KBM-7 (cell line): ENCODE data around the gene TBC1D22A.

Experiments
- DNase-seq: peaks from one replicate; pipeline ENCODE4 v3.0.0-alpha.2; 2015
- in situ Hi-C: fragments of 300-500 bp; cut with MboI; formaldehyde crosslinking; loops from 2 replicates; pipeline ENCODE4 v1.14.3; 2020; ENCODE audit warnings: low sequenced_read_pairs, low pct_unique_long_range_greater_than_20kb, mixed read lengths

The TBC1D22A gene

GRCh38 chr22:47080100-47080499 is 317.6 kb downstream of the TBC1D22A start:
- no peak for DNase-seq
- in situ Hi-C loops, result no loop called here

GRCh38 chr22:47082505-47082904 is 320.1 kb downstream of the TBC1D22A start:
- no peak for DNase-seq

GRCh38 chr22:47083379-47083986 is 321.0 kb downstream of the TBC1D22A start:
- no peak for DNase-seq
- in situ Hi-C loops, result no loop called here

More at GRCh38 chr22:47082505-47082904, 320.1 kb downstream of the TBC1D22A start:
- in situ Hi-C loops, result no loop called here

GRCh38 chr22:47084226-47084625 is 321.8 kb downstream of the TBC1D22A start:
- in situ Hi-C loops, result no loop called here
- no peak for DNase-seq

GRCh38 chr22:47086596-47087248 is 324.3 kb downstream of the TBC1D22A start:
- in situ Hi-C loops, result no loop called here
- no peak for DNase-seq

GRCh38 chr22:47088480-47089158 is 326.2 kb downstream of the TBC1D22A start:
- no peak for DNase-seq
- in situ Hi-C loops, result no loop called here

GRCh38 chr22:47089374-47089773 is 326.9 kb downstream of the TBC1D22A start:
- in situ Hi-C loops, result no loop called here
- no peak for DNase-seq

- DNase-seq, result no peak
- in situ Hi-C loops, result no loop called here
These were observed 327.5 kb downstream of the TBC1D22A start for GRCh38 chr22:47089796-47090460.

GRCh38 chr22:47090591-47091245 is 328.3 kb downstream of the TBC1D22A start:
- in situ Hi-C loops, result no loop called here
- no peak for DNase-seq

GRCh38 chr22:47091246-47091651 is 328.8 kb downstream of the TBC1D22A start:
- in situ Hi-C loops, result no loop called here
- DNase-seq, result no peak

- in situ Hi-C loops, result no loop called here
- DNase-seq, result no peak
These were observed 329.7 kb downstream of the TBC1D22A start for GRCh38 chr22:47091921-47092700.

- in situ Hi-C loops, result no loop called here
- no peak for DNase-seq
These were observed 330.5 kb downstream of the TBC1D22A start for GRCh38 chr22:47092896-47093311.

GRCh38 chr22:47093720-47094119 is 331.3 kb downstream of the TBC1D22A start:
- DNase-seq, result no peak
- in situ Hi-C loops, result no loop called here

- in situ Hi-C loops, result no loop called here
- DNase-seq, result no peak
These were observed 332.4 kb downstream of the TBC1D22A start for GRCh38 chr22:47094861-47095330.

GRCh38 chr22:47095395-47096122 is 333.1 kb downstream of the TBC1D22A start:
- in situ Hi-C loops, result no loop called here
- DNase-seq, result no peak

- DNase-seq, result no peak
- in situ Hi-C loops, result no loop called here
These were observed 335.7 kb downstream of the TBC1D22A start for GRCh38 chr22:47098121-47098520.

GRCh38 chr22:47098554-47098953 is 336.1 kb downstream of the TBC1D22A start:
- in situ Hi-C loops, result no loop called here
- DNase-seq, result no peak

- in situ Hi-C loops, result no loop called here
- DNase-seq, result no peak
These were observed 337.6 kb downstream of the TBC1D22A start for GRCh38 chr22:47100019-47100418.
